ENCODE results near the gene EIF4G3. TPM values are rescaled to one million over a fixed set of nuclear protein-coding genes. Genes with fewer than 3 reads are reported as not detected.

EIF4G3 gene, protein sequence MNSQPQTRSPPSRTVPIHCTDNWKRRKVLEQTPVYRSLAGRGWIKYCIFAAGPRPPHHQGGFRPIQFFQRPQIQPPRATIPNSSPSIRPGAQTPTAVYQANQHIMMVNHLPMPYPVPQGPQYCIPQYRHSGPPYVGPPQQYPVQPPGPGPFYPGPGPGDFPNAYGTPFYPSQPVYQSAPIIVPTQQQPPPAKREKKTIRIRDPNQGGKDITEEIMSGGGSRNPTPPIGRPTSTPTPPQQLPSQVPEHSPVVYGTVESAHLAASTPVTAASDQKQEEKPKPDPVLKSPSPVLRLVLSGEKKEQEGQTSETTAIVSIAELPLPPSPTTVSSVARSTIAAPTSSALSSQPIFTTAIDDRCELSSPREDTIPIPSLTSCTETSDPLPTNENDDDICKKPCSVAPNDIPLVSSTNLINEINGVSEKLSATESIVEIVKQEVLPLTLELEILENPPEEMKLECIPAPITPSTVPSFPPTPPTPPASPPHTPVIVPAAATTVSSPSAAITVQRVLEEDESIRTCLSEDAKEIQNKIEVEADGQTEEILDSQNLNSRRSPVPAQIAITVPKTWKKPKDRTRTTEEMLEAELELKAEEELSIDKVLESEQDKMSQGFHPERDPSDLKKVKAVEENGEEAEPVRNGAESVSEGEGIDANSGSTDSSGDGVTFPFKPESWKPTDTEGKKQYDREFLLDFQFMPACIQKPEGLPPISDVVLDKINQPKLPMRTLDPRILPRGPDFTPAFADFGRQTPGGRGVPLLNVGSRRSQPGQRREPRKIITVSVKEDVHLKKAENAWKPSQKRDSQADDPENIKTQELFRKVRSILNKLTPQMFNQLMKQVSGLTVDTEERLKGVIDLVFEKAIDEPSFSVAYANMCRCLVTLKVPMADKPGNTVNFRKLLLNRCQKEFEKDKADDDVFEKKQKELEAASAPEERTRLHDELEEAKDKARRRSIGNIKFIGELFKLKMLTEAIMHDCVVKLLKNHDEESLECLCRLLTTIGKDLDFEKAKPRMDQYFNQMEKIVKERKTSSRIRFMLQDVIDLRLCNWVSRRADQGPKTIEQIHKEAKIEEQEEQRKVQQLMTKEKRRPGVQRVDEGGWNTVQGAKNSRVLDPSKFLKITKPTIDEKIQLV (N-terminal part only)
- 75.1 TPM for polyA plus RNA-seq (2013, experiment 1 of 2)
- polyA plus RNA-seq (2013, experiment 2 of 2) = 72.4 TPM

- Histone ChIP-seq H2BK12ac (ENCODE audit: low read length in 2 of 2) (peak within 1 kb of the TSS; percentile 18 to 56), H4K8ac (ENCODE audit: low read length) (peak within 1 kb of the TSS; percentile 98), H3K27me3 (ENCODE audit: control insufficient read depth in 1 of 2, insufficient read depth in 1 of 2, low read length in 2 of 2) (no peaks in the 10 kb centered on the region), H4K91ac (ENCODE audit: low read length) (peak within 1 kb of the TSS; percentile 80), H3K9ac (ENCODE audit: low read length) (peak within 1 kb of the TSS; percentile 93), H3K14ac (ENCODE audit: low read length in 2 of 2) (peak within 1 kb of the TSS; percentile 36 to 53), H3K79me1 (replicated peaks; ENCODE audit: low read length, poor library complexity, severe bottlenecking) (no peaks in the 10 kb centered on the region), H3K4me3 (ENCODE audit: insufficient read depth in 1 of 2, low read depth in 1 of 2, low read length in 2 of 2) (peak within 1 kb of the TSS; percentile 79 to 96), H3K18ac (ENCODE audit: low read depth in 1 of 2, low read length in 2 of 2) (peak within 1 kb of the TSS; percentile 94 to 97), H2BK15ac (ENCODE audit: low read depth, poor library complexity, severe bottlenecking) (peak within 1 kb of the TSS; percentile 92), H3K4ac (ENCODE audit: low read depth in 1 of 2, low read length in 2 of 2) (peak within 1 kb of the TSS; percentile 87 to 96), H3K23ac (ENCODE audit: low read length in 2 of 2) (peak within 1 kb of the TSS; percentile 96 to 98), H3K36me3 (ENCODE audit: control insufficient read depth in 1 of 2, insufficient read depth in 2 of 2, low read depth in 1 of 2, low read length in 2 of 2) (peaks cover 4 to 5% of the 10 kb centered on the region in 2 experiments), H3K9me3 (ENCODE audit: control insufficient read depth, low read length) (no peaks in the 10 kb centered on the region), H2BK120ac (ENCODE audit: low read depth, low read length) (peak within 1 kb of the TSS; percentile 97), H3K4me2 (ENCODE audit: low read length, poor library complexity, severe bottlenecking) (peak within 1 kb of the TSS; percentile 88), H2BK5ac (ENCODE audit: low read depth, low read length, poor library complexity, severe bottlenecking) (peak within 1 kb of the TSS; percentile 100), H2AFZ (ENCODE audit: low read depth, low read length) (peak within 1 kb of the TSS; percentile 47), H3K27ac (ENCODE audit: low read length, poor library complexity, severe bottlenecking) (peak within 1 kb of the TSS; percentile 92), H2AK5ac (ENCODE audit: low read length, severe bottlenecking) (peak within 1 kb of the TSS; percentile 41), H3K4me1 (ENCODE audit: control insufficient read depth, insufficient read depth, low read depth, low read length) (peaks cover 10% of the 10 kb centered on the region)
- DNase-seq = peak; percentile 97
- WGBS = 7% methylated on average over 74 of the region's 90 CpGs
These were observed at the start of gene EIF4G3 for GRCh38 chr1:21176586-21177555. TSS of gene EIF4G3 (minus strand) at chr1:21176897. CDS start at chr1:21002742, 174,155 bp downstream.

DNA sequence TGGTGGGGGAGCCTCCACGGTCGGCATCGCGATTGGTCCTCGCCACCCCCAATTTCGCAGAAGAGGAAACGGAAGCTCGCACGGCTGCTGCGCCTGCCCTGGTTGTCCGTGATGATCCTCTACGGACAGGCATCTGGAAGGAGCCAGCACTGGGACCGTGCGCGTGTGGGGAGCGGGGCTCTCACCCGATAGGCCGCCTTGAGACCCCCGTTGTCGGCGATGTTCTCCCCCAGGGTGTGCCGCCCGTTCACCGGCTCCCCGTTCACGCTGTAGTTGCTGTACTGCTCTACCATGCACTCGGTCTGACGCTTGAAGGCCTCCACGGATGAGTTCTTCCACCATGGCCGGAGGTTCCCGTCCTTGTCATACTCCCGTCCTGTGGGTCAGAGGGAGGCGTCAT, 48.4 kb upstream of the EIF4G3 start:
- no peak overlapping the region for H3K4ac ChIP-seq (ENCODE audit: low read depth in 1 of 2, low read length in 2 of 2)
- H3K9ac ChIP-seq (ENCODE audit: low read length) = no peak overlapping the region
- no peak overlapping the region for H2AK5ac ChIP-seq (ENCODE audit: low read length, severe bottlenecking)
- no peak overlapping the region for H3K4me2 ChIP-seq (ENCODE audit: low read length, poor library complexity, severe bottlenecking)
- no peak overlapping the region for H2BK120ac ChIP-seq (ENCODE audit: low read depth, low read length)
- no peak overlapping the region for H2AFZ ChIP-seq (ENCODE audit: low read depth, low read length)
- no peak for DNase-seq
- H3K4me3 ChIP-seq (ENCODE audit: insufficient read depth in 1 of 2, low read depth in 1 of 2, low read length in 2 of 2) = no peak overlapping the region
- H3K27ac ChIP-seq (ENCODE audit: low read length, poor library complexity, severe bottlenecking) = no peak overlapping the region
- no peaks in the 10 kb centered on the region for H3K27me3 ChIP-seq (ENCODE audit: control insufficient read depth in 1 of 2, insufficient read depth in 1 of 2, low read length in 2 of 2)
- no peak overlapping the region for H3K18ac ChIP-seq (ENCODE audit: low read depth in 1 of 2, low read length in 2 of 2)
- peak overlapping the region; percentile 52 for H4K8ac ChIP-seq (ENCODE audit: low read length)
- H3K9me3 ChIP-seq (ENCODE audit: control insufficient read depth, low read length) = no peaks in the 10 kb centered on the region
- H4K91ac ChIP-seq (ENCODE audit: low read length) = no peak overlapping the region
- H2BK5ac ChIP-seq (ENCODE audit: low read depth, low read length, poor library complexity, severe bottlenecking) = no peak overlapping the region
- H3K36me3 ChIP-seq (ENCODE audit: control insufficient read depth in 1 of 2, insufficient read depth in 2 of 2, low read depth in 1 of 2, low read length in 2 of 2) = peaks cover 69 to 70% of the 10 kb centered on the region in 2 experiments
- WGBS = 98% methylated on average over 33 of the region's 33 CpGs
- peaks cover 1% of the 10 kb centered on the region for H3K79me1 ChIP-seq (replicated peaks; ENCODE audit: low read length, poor library complexity, severe bottlenecking)
- H2BK12ac ChIP-seq (ENCODE audit: low read length in 2 of 2) = no peak overlapping the region
- no peak overlapping the region for H3K23ac ChIP-seq (ENCODE audit: low read length in 2 of 2)
- H3K4me1 ChIP-seq (ENCODE audit: control insufficient read depth, insufficient read depth, low read depth, low read length) = peaks cover 4% of the 10 kb centered on the region
- H2BK15ac ChIP-seq (ENCODE audit: low read depth, poor library complexity, severe bottlenecking) = no peak overlapping the region
- no peak overlapping the region for H3K14ac ChIP-seq (ENCODE audit: low read length in 2 of 2)

- Histone ChIP-seq H2BK12ac (ENCODE audit: low read length in 2 of 2) (no peak overlapping the region), H3K27ac (ENCODE audit: low read length, poor library complexity, severe bottlenecking) (no peak overlapping the region), H3K4me3 (ENCODE audit: insufficient read depth in 1 of 2, low read depth in 1 of 2, low read length in 2 of 2) (no peak overlapping the region), H3K27me3 (ENCODE audit: control insufficient read depth in 1 of 2, insufficient read depth in 1 of 2, low read length in 2 of 2) (no peaks in the 10 kb centered on the region), H4K8ac (ENCODE audit: low read length) (no peak overlapping the region), H3K4me1 (ENCODE audit: control insufficient read depth, insufficient read depth, low read depth, low read length) (no peaks in the 10 kb centered on the region), H3K4ac (ENCODE audit: low read depth in 1 of 2, low read length in 2 of 2) (no peak overlapping the region), H3K9me3 (ENCODE audit: control insufficient read depth, low read length) (no peaks in the 10 kb centered on the region), H3K14ac (ENCODE audit: low read length in 2 of 2) (no peak overlapping the region), H4K91ac (ENCODE audit: low read length) (no peak overlapping the region), H2AFZ (ENCODE audit: low read depth, low read length) (no peak overlapping the region), H2BK5ac (ENCODE audit: low read depth, low read length, poor library complexity, severe bottlenecking) (no peak overlapping the region), H3K79me1 (replicated peaks; ENCODE audit: low read length, poor library complexity, severe bottlenecking) (peaks cover 1% of the 10 kb centered on the region), H3K18ac (ENCODE audit: low read depth in 1 of 2, low read length in 2 of 2) (no peak overlapping the region), H3K36me3 (ENCODE audit: control insufficient read depth in 1 of 2, insufficient read depth in 2 of 2, low read depth in 1 of 2, low read length in 2 of 2) (peaks cover 73 to 75% of the 10 kb centered on the region in 2 experiments), H3K4me2 (ENCODE audit: low read length, poor library complexity, severe bottlenecking) (no peak overlapping the region), H3K9ac (ENCODE audit: low read length) (no peak overlapping the region), H2AK5ac (ENCODE audit: low read length, severe bottlenecking) (no peak overlapping the region), H2BK15ac (ENCODE audit: low read depth, poor library complexity, severe bottlenecking) (no peak overlapping the region), H2BK120ac (ENCODE audit: low read depth, low read length) (no peak overlapping the region), H3K23ac (ENCODE audit: low read length in 2 of 2) (no peak overlapping the region)
- DNase-seq = no peak
- WGBS = 94% methylated on average over 7 of the region's 7 CpGs
These were observed 44.1 kb upstream of the EIF4G3 start for GRCh38 chr1:21220815-21221214.

All from mesenchymal stem cell (in vitro differentiated cells and primary cell).